ENCODE measurements around the gene RMND5B.
"Not testable (repeated sequence)": the region's sequence is repeated elsewhere in the genome, so short reads cannot be mapped to it uniquely, and the experiment has no call there.

The RMND5B gene

DNA sequence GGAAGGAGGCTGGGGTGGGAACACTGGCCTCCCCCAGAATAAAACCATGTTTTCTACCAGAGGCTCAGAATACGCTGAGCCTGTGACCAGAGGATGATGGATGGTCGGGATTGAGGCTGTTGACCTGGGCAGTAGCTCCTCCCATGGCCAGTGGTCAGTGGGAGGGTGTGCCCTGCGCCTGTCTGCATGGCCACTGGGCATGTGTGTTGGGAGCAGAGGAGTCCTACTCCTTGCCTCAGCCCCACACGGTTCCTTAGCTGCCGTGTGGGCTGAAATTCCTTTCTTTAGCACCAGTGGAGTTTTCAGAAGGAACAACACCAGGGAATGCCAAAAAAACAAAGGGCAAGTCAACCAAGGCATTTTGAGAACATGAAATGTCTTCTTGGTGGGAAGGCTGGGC, 8.5 kb upstream of the RMND5B start:
- no peak overlapping the region for H3K4me3 ChIP-seq (ENCODE audit: low read depth, low read length)
- TF ChIP-seq CTCF (IDR thresholded peaks at IDR 0.05; ENCODE audit: low read depth, low read length, missing control alignments), result no peak
- in situ Hi-C loops (cut with HindIII; ENCODE audit: low sequenced_read_pairs), result no loop called here
- no peak for DNase-seq (ENCODE audit: low read depth)

GRCh38 chr5:178123094-178123965, 7.5 kb upstream of the RMND5B start:
- no peak for DNase-seq (ENCODE audit: low read depth)
- in situ Hi-C loops (cut with HindIII; ENCODE audit: low sequenced_read_pairs), result no loop called here
- no peak overlapping the region for H3K4me3 ChIP-seq (ENCODE audit: low read depth, low read length)
- TF ChIP-seq CTCF (IDR thresholded peaks at IDR 0.05; ENCODE audit: low read depth, low read length, missing control alignments), result no peak

DNA sequence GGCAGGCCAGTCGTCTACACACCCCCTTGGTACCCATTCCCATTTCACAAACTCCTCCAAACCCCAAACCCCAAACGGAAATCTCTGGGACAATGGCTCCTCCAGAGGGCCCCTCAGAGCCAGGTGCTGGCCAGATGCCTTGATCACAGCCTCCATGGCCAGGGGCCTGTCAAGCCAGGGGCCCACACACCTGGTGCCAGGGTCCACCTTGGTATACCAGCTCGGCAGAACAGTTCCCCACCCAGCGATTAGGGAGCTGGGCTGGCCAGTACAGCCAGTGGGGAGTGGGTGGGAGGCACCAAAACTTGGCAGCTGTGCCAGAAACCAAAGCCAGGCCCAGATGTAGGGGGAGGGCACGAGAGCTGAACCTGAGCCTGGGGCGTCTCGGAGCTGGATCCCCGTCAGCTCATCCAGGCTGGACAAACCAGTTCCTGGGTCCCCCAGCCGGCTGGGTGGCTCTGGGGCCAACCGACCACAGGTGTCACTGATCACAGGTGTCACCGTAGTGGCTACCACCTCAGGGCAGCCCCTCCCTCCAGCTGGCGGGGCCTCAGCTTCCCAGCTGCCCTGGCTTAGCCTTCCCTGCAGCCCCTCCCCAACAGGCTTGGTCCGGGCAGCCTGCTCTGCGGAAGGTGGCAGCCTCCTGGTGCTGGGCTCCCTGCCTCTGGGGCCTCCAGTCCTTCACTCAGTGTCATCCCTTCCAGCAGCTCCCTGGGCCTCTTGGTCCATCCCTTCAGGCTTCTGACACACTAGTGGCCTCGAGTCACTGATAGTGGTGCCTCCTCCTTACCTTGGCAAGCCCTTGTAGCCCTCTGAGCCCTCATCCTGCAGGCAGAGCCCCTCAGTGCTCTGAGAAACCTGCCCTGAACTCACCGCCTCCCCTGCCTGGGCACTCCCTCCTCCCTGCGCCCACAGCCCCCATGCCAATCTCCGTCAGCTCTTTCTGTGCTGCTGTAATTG, 6.6 kb upstream of the RMND5B start:
- no peak overlapping the region for H3K4me3 ChIP-seq (ENCODE audit: low read depth, low read length)
- in situ Hi-C loops (cut with HindIII; ENCODE audit: low sequenced_read_pairs), result no loop called here
- DNase-seq (ENCODE audit: low read depth), result no peak
- no peak for TF ChIP-seq CTCF (IDR thresholded peaks at IDR 0.05; ENCODE audit: low read depth, low read length, missing control alignments)

GRCh38 chr5:178125253-178125906, 5.4 kb upstream of the RMND5B start:
- in situ Hi-C loops (cut with HindIII; ENCODE audit: low sequenced_read_pairs), result no loop called here
- DNase-seq (ENCODE audit: low read depth), result no peak
- no peak for TF ChIP-seq CTCF (IDR thresholded peaks at IDR 0.05; ENCODE audit: low read depth, low read length, missing control alignments)

DNA sequence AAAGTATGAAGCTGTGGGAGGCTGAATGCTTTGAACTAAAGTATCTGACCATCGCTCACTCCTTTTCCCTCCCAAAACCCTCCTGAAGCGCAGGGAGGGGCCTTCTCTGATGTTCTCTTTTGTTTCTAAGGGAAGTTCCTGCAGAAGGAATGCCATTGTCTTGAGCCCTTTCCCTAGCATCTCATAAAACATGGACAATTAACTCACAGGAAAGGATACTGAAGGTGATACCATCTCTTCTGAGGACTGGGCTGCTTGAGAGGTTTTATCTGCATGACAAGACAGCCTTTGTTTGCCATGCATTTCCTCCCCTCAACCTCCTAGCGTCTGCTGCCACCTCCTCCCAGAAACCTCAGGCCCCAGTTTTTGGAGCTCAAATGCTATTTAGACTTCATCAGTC, 4.3 kb upstream of the RMND5B start:
- no peak for TF ChIP-seq CTCF (IDR thresholded peaks at IDR 0.05; ENCODE audit: low read depth, low read length, missing control alignments)
- H3K4me3 ChIP-seq (ENCODE audit: low read depth, low read length), result no peak overlapping the region
- in situ Hi-C loops (cut with HindIII; ENCODE audit: low sequenced_read_pairs), result no loop called here
- DNase-seq (ENCODE audit: low read depth), result no peak

More at GRCh38 chr5:178125253-178125906, 5.4 kb upstream of the RMND5B start:
- H3K4me3 ChIP-seq (ENCODE audit: low read depth, low read length), result no peak overlapping the region

- in situ Hi-C loops (cut with HindIII; ENCODE audit: low sequenced_read_pairs); DNase-seq (ENCODE audit: low read depth); H3K4me3 ChIP-seq (ENCODE audit: low read depth, low read length): not testable (repeated sequence)
Measured at GRCh38 chr5:178127300-178128009, 3.4 kb upstream of the RMND5B start.

Measured in astrocyte of the cerebellum (primary cell).